Tibial nerve (tissue), 4 donors: Measurements from ENCODE around the gene ACTR3C.
"Not testable (repeated sequence)": the region's sequence is repeated elsewhere in the genome, so short reads cannot be mapped to it uniquely, and the experiment has no call there.

Experiments used
- EP300 ChIP-seq, 2 donors: sonication (generic); formaldehyde crosslinking; IDR thresholded peaks; one replicate each; pipeline ENCODE4 v1.6.1; 2017; ENCODE audit warnings: antibody characterized with exemption in 2 of 2, mild to moderate bottlenecking in 1 of 2
- POLR2A ChIP-seq, 2 donors: fragments of 450-650 bp; IDR thresholded peaks; one replicate each; pipeline ENCODE4 v1.6.1; 2017; ENCODE audit warnings: antibody characterized with exemption in 2 of 2, mild to moderate bottlenecking in 2 of 2, moderate library complexity in 2 of 2
- TF ChIP-seq, protein P1 (sequence below), 5 experiments: fragments of 200-600 bp in 3 of 5; fragments of 450-650 bp in 2 of 5; sonication (generic) in 3 of 5; IDR thresholded peaks; one replicate each; pipeline ENCODE4 v1.5.1; 2016 to 2019; ENCODE audit warnings: antibody characterized with exemption in 5 of 5, mild to moderate bottlenecking in 3 of 5, moderate library complexity in 2 of 5

DNA sequence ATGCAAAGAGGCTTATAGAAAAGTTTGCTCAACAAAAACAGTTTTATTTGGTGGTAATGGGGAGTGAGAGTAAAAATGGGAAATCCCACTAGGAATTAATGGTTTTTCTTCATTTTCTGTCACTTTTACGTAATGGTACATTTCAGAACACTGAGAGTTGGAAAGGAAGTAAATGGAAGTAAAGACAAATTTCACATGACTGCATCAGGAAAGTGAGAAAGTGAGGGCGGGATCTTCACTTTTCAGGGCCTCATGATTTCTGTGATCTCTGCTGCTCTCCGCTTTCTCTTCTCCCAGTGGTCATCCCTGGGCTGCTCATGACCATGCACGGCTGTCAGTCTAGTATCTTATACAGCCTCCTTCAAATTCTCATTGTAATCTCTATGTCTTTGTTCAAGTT, 117.5 kb downstream of the ACTR3C start:
- TF ChIP-seq, protein P1, sequence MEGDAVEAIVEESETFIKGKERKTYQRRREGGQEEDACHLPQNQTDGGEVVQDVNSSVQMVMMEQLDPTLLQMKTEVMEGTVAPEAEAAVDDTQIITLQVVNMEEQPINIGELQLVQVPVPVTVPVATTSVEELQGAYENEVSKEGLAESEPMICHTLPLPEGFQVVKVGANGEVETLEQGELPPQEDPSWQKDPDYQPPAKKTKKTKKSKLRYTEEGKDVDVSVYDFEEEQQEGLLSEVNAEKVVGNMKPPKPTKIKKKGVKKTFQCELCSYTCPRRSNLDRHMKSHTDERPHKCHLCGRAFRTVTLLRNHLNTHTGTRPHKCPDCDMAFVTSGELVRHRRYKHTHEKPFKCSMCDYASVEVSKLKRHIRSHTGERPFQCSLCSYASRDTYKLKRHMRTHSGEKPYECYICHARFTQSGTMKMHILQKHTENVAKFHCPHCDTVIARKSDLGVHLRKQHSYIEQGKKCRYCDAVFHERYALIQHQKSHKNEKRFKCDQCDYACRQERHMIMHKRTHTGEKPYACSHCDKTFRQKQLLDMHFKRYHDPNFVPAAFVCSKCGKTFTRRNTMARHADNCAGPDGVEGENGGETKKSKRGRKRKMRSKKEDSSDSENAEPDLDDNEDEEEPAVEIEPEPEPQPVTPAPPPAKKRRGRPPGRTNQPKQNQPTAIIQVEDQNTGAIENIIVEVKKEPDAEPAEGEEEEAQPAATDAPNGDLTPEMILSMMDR (IDR thresholded peaks at IDR 0.05): not testable (repeated sequence)
- not testable (repeated sequence) for TF ChIP-seq POLR2A, EP300 (IDR thresholded peaks at IDR 0.05)
